HEK293T (cell line): ENCODE data around the gene RAPGEF5.

Source experiments
- BHLHE40 ChIP-seq: fragments of 450-650 bp; IDR thresholded peaks from 2 replicates; pipeline ENCODE4 v1.6.1; 2016; ENCODE audit warnings: mild to moderate bottlenecking, moderate library complexity, borderline replicate concordance
- CTBP1 ChIP-seq: fragments of 450-650 bp; IDR thresholded peaks from 2 replicates; pipeline ENCODE4 v1.6.1; 2016; ENCODE audit warnings: borderline replicate concordance
- FOXK2 ChIP-seq: fragments of 450-650 bp; IDR thresholded peaks from 2 replicates; pipeline ENCODE4 v1.6.1; 2016; ENCODE audit warnings: mild to moderate bottlenecking
- FOXM1 ChIP-seq: fragments of 450-650 bp; IDR thresholded peaks from 2 replicates; pipeline ENCODE4 v1.6.1; 2017; ENCODE audit warnings: mild to moderate bottlenecking, borderline replicate concordance
- LEF1 ChIP-seq: fragments of 450-650 bp; IDR thresholded peaks from 2 replicates; pipeline ENCODE4 v1.6.1; 2017; ENCODE audit warnings: mild to moderate bottlenecking, borderline replicate concordance
- NFRKB ChIP-seq: fragments of 450-650 bp; IDR thresholded peaks from 2 replicates; pipeline ENCODE4 v1.6.1; 2016; ENCODE audit warnings: mild to moderate bottlenecking, moderate library complexity
- SP1 ChIP-seq: fragments of 450-650 bp; IDR thresholded peaks from 2 replicates; pipeline ENCODE4 v1.6.1; 2017
- TARDBP ChIP-seq: fragments of 450-650 bp; IDR thresholded peaks from 2 replicates; pipeline ENCODE4 v1.6.1; 2016

- TF ChIP-seq SP1 = no peak
- no peak for TF ChIP-seq FOXM1
- no peak for TF ChIP-seq FOXK2
- TF ChIP-seq NFRKB = no peak
- TF ChIP-seq LEF1 = no peak
- no peak for TF ChIP-seq CTBP1
- TF ChIP-seq TARDBP = no peak
- no peak for TF ChIP-seq BHLHE40
These were observed 2.5 kb downstream of the RAPGEF5 start for GRCh38 chr7:22354462-22354861.
